Neural cell (in vitro differentiated cells): ENCODE measurements around the gene PRKAG2. TPM values are rescaled to one million over a fixed set of nuclear protein-coding genes. Genes with fewer than 3 reads are reported as not detected.

Experiments used
- H2AFZ ChIP-seq: fragments of 200-600, 300-800 bp; sonication (generic), shearing (Covaris generic); 2 replicates; pipeline ENCODE4 v1.6.0; 2014; ENCODE audit warnings: low read depth, mild to moderate bottlenecking, antibody characterized with exemption, low read length, moderate library complexity
- H3F3A ChIP-seq: fragments of 200-600 bp; shearing (Covaris generic); 2 replicates; pipeline ENCODE4 v1.6.1; 2016; ENCODE audit warnings: mild to moderate bottlenecking, moderate library complexity, mixed read lengths, antibody characterized with exemption, low read length; ENCODE audit not compliant: insufficient read depth, poor library complexity, severe bottlenecking
- H3K27ac ChIP-seq: fragments of 200-600, 300-800 bp; sonication (generic), shearing (Covaris generic); 2 replicates; pipeline ENCODE4 v1.5.1; 2014; ENCODE audit warnings: mild to moderate bottlenecking, low read length, moderate library complexity
- H3K27me3 ChIP-seq: fragments of 300-800, 200-600 bp; sonication (generic), shearing (Covaris generic); 2 replicates; pipeline ENCODE4 v1.6.0; 2014; ENCODE audit warnings: mild to moderate bottlenecking, low read depth, low read length, moderate library complexity; ENCODE audit not compliant: insufficient read depth
- H3K36me3 ChIP-seq: fragments of 300-800, 200-600 bp; sonication (generic), shearing (Covaris generic); 2 replicates; pipeline ENCODE4 v1.5.1; 2014; ENCODE audit warnings: mild to moderate bottlenecking, antibody characterized with exemption, low read length, moderate library complexity; ENCODE audit not compliant: insufficient read depth
- H3K4me2 ChIP-seq: fragments of 300-800, 200-600 bp; sonication (generic), shearing (Covaris generic); 2 replicates; pipeline ENCODE4 v1.6.0; 2014; ENCODE audit warnings: mild to moderate bottlenecking, low read length
- H3K4me3 ChIP-seq: fragments of 300-800, 200-600 bp; sonication (generic), shearing (Covaris generic); 2 replicates; pipeline ENCODE4 v1.5.1; 2014; ENCODE audit warnings: mild to moderate bottlenecking, low read length, moderate library complexity
- H3K79me2 ChIP-seq: fragments of 200-600 bp; shearing (Covaris generic); replicated peaks from 2 replicates; pipeline ENCODE4 v1.6.0; 2014; ENCODE audit warnings: mild to moderate bottlenecking, low read length, moderate library complexity; ENCODE audit not compliant: insufficient read depth
- H3K9ac ChIP-seq: fragments of 300-800, 200-600 bp; sonication (generic), shearing (Covaris generic); 2 replicates; pipeline ENCODE4 v1.6.1; 2016; ENCODE audit warnings: mild to moderate bottlenecking, low read length, mixed read lengths
- H3K9me2 ChIP-seq: fragments of 200-600 bp; shearing (Covaris generic); 2 replicates; pipeline ENCODE4 v1.6.1; 2016; ENCODE audit warnings: mild to moderate bottlenecking, low read length, mixed read lengths; ENCODE audit not compliant: insufficient read depth
- H3K9me3 ChIP-seq: fragments of 200-600, 300-800 bp; sonication (generic), shearing (Covaris generic); 2 replicates; pipeline ENCODE4 v1.6.1; 2016; ENCODE audit warnings: mild to moderate bottlenecking, mixed run types, low read length, moderate library complexity, mixed read lengths
- H4K20me1 ChIP-seq: fragments of 200-600 bp; shearing (Covaris generic); 2 replicates; pipeline ENCODE4 v1.6.1; 2016; ENCODE audit warnings: mild to moderate bottlenecking, mixed run types; ENCODE audit not compliant: insufficient read depth
- CTCF ChIP-seq: fragments of 450-650 bp; IDR thresholded peaks from 2 replicates; pipeline ENCODE4 v1.5.1; 2014; ENCODE audit warnings: antibody characterized with exemption, mild to moderate bottlenecking, moderate library complexity; ENCODE audit not compliant: poor library complexity, severe bottlenecking
- EP300 ChIP-seq: fragments of 450-650 bp; conservative IDR thresholded peaks from 2 replicates; pipeline ENCODE4 v1.6.1; 2014; ENCODE audit warnings: antibody characterized with exemption, mild to moderate bottlenecking, moderate library complexity; ENCODE audit not compliant: poor library complexity, severe bottlenecking
- EZH2 ChIP-seq: fragments of 200-600, 300-800 bp; shearing (Covaris generic), sonication (generic); IDR thresholded peaks from 2 replicates; pipeline ENCODE4 v1.6.1; 2014; ENCODE audit warnings: antibody characterized with exemption, low read length, borderline replicate concordance, mild to moderate bottlenecking; ENCODE audit not compliant: insufficient read depth, poor library complexity, severe bottlenecking
- MXI1 ChIP-seq: fragments of 450-650 bp; conservative IDR thresholded peaks from 2 replicates; pipeline ENCODE4 v1.6.1; 2014; ENCODE audit warnings: antibody characterized with exemption, mild to moderate bottlenecking; ENCODE audit not compliant: poor library complexity, severe bottlenecking
- POLR2AphosphoS5 ChIP-seq: IDR thresholded peaks from 2 replicates; pipeline ENCODE4 v1.6.1; 2012
- RAD21 ChIP-seq: fragments of 450-650 bp; conservative IDR thresholded peaks from 2 replicates; pipeline ENCODE4 v1.6.1; 2014; ENCODE audit warnings: antibody characterized with exemption, mild to moderate bottlenecking, moderate library complexity
- REST ChIP-seq: IDR thresholded peaks from 2 replicates; pipeline ENCODE4 v1.6.1; 2012; ENCODE audit warnings: borderline replicate concordance
- SMC3 ChIP-seq: fragments of 450-650 bp; conservative IDR thresholded peaks from 2 replicates; pipeline ENCODE4 v1.6.1; 2014; ENCODE audit warnings: antibody characterized with exemption, mild to moderate bottlenecking, moderate library complexity; ENCODE audit not compliant: poor library complexity
- TAF1 ChIP-seq: IDR thresholded peaks from 2 replicates; pipeline ENCODE4 v1.6.1; 2012; ENCODE audit warnings: low read depth
- polyA plus RNA-seq: library from polyadenylated mRNA; depleted of rRNA; stranded (reverse); fragments of >200 nt; gene quantifications from 2 replicates; pipeline ENCODE4 v1.2.3, GENCODE V29; 2014

The PRKAG2 gene
- polyA plus RNA-seq, 1 donor from 2014 or later, result 22.9 TPM

GRCh38 chr7:151655555-151655954 is 221.4 kb downstream of the PRKAG2 start:
- Histone ChIP-seq H3K27ac (no peak overlapping the region), H3K36me3 (no peaks in the 10 kb centered on the region), H3K79me2 (no peaks in the 10 kb centered on the region), H3K9ac (no peak overlapping the region), H3K9me2 (no peaks in the 10 kb centered on the region), H3F3A (no peaks in the 10 kb centered on the region), H4K20me1 (no peaks in the 10 kb centered on the region), H3K9me3 (no peaks in the 10 kb centered on the region), H3K4me3 (no peak overlapping the region), H3K4me2 (no peak overlapping the region), H2AFZ (no peak overlapping the region), H3K27me3 (no peaks in the 10 kb centered on the region)
- TF ChIP-seq TAF1 (no peak), RAD21 (no peak), CTCF (no peak), EP300 (no peak), SMC3 (no peak), REST (no peak), POLR2AphosphoS5 (no peak), MXI1 (no peak), EZH2 (no peak)

- H3K36me3 ChIP-seq, result no peaks in the 10 kb centered on the region
- no peak overlapping the region for H3K4me3 ChIP-seq
- no peaks in the 10 kb centered on the region for H3K9me3 ChIP-seq
- H2AFZ ChIP-seq, result no peak overlapping the region
- no peak overlapping the region for H3K27ac ChIP-seq
- H3K9ac ChIP-seq, result no peak overlapping the region
- no peak for TF ChIP-seq RAD21
- no peak overlapping the region for H3K4me2 ChIP-seq
- H3F3A ChIP-seq, result no peaks in the 10 kb centered on the region
- H4K20me1 ChIP-seq, result no peaks in the 10 kb centered on the region
- no peaks in the 10 kb centered on the region for H3K9me2 ChIP-seq
- H3K27me3 ChIP-seq, result no peaks in the 10 kb centered on the region
- H3K79me2 ChIP-seq, result no peaks in the 10 kb centered on the region
Observed at GRCh38 chr7:151652111-151652510, 224.8 kb downstream of the PRKAG2 start.

- Histone ChIP-seq H3K27me3 (no peaks in the 10 kb centered on the region), H3K79me2 (no peaks in the 10 kb centered on the region), H3K9me2 (no peaks in the 10 kb centered on the region), H3K9me3 (peaks cover 2% of the 10 kb centered on the region), H4K20me1 (no peaks in the 10 kb centered on the region), H3K4me2 (no peak overlapping the region), H3F3A (no peaks in the 10 kb centered on the region), H3K4me3 (no peak overlapping the region), H2AFZ (no peak overlapping the region), H3K36me3 (no peaks in the 10 kb centered on the region), H3K9ac (no peak overlapping the region), H3K27ac (no peak overlapping the region)
- TF ChIP-seq TAF1 (no peak), POLR2AphosphoS5 (no peak), CTCF (no peak), EZH2 (no peak), MXI1 (no peak), RAD21 (no peak), REST (no peak), EP300 (no peak), SMC3 (no peak)
Observed at GRCh38 chr7:151650161-151650560, 226.8 kb downstream of the PRKAG2 start.
